Vagina (tissue), 2 donors: Measurements from ENCODE around the gene H6PD. TPM values are rescaled to one million over a fixed set of nuclear protein-coding genes. Genes with fewer than 3 reads are reported as not detected.

Experiments used
- DNase-seq, 2 donors: peaks; one replicate each; pipeline ENCODE4 v3.0.0-alpha.2; 2017; ENCODE audit errors: extremely low spot score in 2 of 2
- H3K27ac ChIP-seq: fragments of 200-600 bp; sonication (generic); one replicate; pipeline ENCODE4 v1.5.1; 2019
- H3K27me3 ChIP-seq: fragments of 200-600 bp; sonication (generic); one replicate; pipeline ENCODE4 v1.5.1; 2019
- H3K36me3 ChIP-seq, 2 donors: fragments of 200-600 bp; sonication (generic); one replicate each; pipeline ENCODE4 v1.5.1; 2017 to 2019
- H3K4me1 ChIP-seq: fragments of 200-600 bp; sonication (generic); one replicate; pipeline ENCODE4 v1.5.1; 2019
- H3K4me3 ChIP-seq, 2 donors: fragments of 200-600 bp; sonication (generic); 1 replicate in 1 of 2; 2 replicates in 1 of 2; pipeline ENCODE4 v1.5.1; 2016 to 2019
- H3K9me3 ChIP-seq: fragments of 200-600 bp; sonication (generic); one replicate; pipeline ENCODE4 v1.5.1; 2019
- CTCF ChIP-seq, 3 experiments: fragments of 450-650 bp in 2 of 3; fragments of 200-600 bp in 1 of 3; sonication (generic) in 1 of 3; IDR thresholded peaks; one replicate each; pipeline ENCODE4 v1.5.1; 2017 to 2019; ENCODE audit warnings: antibody characterized with exemption in 3 of 3, mild to moderate bottlenecking in 2 of 3, moderate library complexity in 2 of 3
- POLR2A ChIP-seq, 2 donors: fragments of 450-650 bp; IDR thresholded peaks; one replicate each; pipeline ENCODE4 v1.6.1; 2017; ENCODE audit warnings: antibody characterized with exemption in 2 of 2, mild to moderate bottlenecking in 2 of 2, moderate library complexity in 2 of 2
- POLR2AphosphoS5 ChIP-seq, 2 donors: sonication (generic); formaldehyde crosslinking; IDR thresholded peaks; one replicate each; pipeline ENCODE4 v1.9.0; 2017; ENCODE audit warnings: antibody characterized with exemption in 2 of 2, mild to moderate bottlenecking in 2 of 2, low read depth in 1 of 2; ENCODE audit not compliant: insufficient read depth in 1 of 2
- intact Hi-C: fragments of 100-400 bp; cut with DNase I; formaldehyde crosslinking; loops from one replicate; pipeline ENCODE4 v1.15.1; 2023
- total RNA-seq: library from RNA; depleted of rRNA; stranded (reverse); fragments of >200 nt; gene quantifications from one replicate; pipeline ENCODE4 v1.2.3, GENCODE V29; 2016

The H6PD gene
- total RNA-seq, 1 donor from 2014 or later = 65.1 TPM

- no peaks in the 10 kb centered on the region for H3K9me3 ChIP-seq
- no peak overlapping the region for H3K27ac ChIP-seq
- H3K27me3 ChIP-seq = no peaks in the 10 kb centered on the region
- intact Hi-C loops = no loop called here
- H3K4me1 ChIP-seq = peaks cover 89% of the 10 kb centered on the region
- H3K36me3 ChIP-seq = peaks cover 0 to 22% of the 10 kb centered on the region in 2 donors
- TF ChIP-seq POLR2A (IDR thresholded peaks at IDR 0.05) = no peak
- no peak for TF ChIP-seq CTCF (IDR thresholded peaks at IDR 0.05)
- no peak for TF ChIP-seq POLR2AphosphoS5 (IDR thresholded peaks at IDR 0.05; ENCODE audit: insufficient read depth in 1 of 2, low read depth in 1 of 2)
- no peak for DNase-seq
- H3K4me3 ChIP-seq = no peak overlapping the region
Measured at GRCh38 chr1:9246841-9247785, 12.5 kb downstream of the H6PD start.

- Histone ChIP-seq H3K36me3 (peaks cover 0 to 25% of the 10 kb centered on the region in 2 donors), H3K27ac (no peak overlapping the region), H3K9me3 (no peaks in the 10 kb centered on the region), H3K4me1 (peaks cover 81% of the 10 kb centered on the region), H3K4me3 (no peak overlapping the region), H3K27me3 (no peaks in the 10 kb centered on the region)
- intact Hi-C loops = no loop called here
- no peak for TF ChIP-seq POLR2A (IDR thresholded peaks at IDR 0.05)
- no peak for TF ChIP-seq POLR2AphosphoS5 (IDR thresholded peaks at IDR 0.05; ENCODE audit: insufficient read depth in 1 of 2, low read depth in 1 of 2)
- TF ChIP-seq CTCF (IDR thresholded peaks at IDR 0.05) = no peak
- no peak for DNase-seq
Measured at GRCh38 chr1:9247894-9248293, 13.3 kb downstream of the H6PD start.

GRCh38 chr1:9248341-9249262 is 14.0 kb downstream of the H6PD start:
- TF ChIP-seq POLR2AphosphoS5 (IDR thresholded peaks at IDR 0.05; ENCODE audit: insufficient read depth in 1 of 2, low read depth in 1 of 2) = peak in 1 of 2 donors; percentile 19
- no peak for TF ChIP-seq CTCF (IDR thresholded peaks at IDR 0.05)

GRCh38 chr1:9249263-9249533 is 14.6 kb downstream of the H6PD start:
- peak overlapping the region; percentile 75 for H3K27ac ChIP-seq
- no peak for DNase-seq

More at GRCh38 chr1:9248341-9249262, 14.0 kb downstream of the H6PD start:
- intact Hi-C loops = no loop called here
- H3K27me3 ChIP-seq = no peaks in the 10 kb centered on the region
- no peak overlapping the region for H3K4me3 ChIP-seq
- no peaks in the 10 kb centered on the region for H3K9me3 ChIP-seq
- peak overlapping the region; percentile 75 for H3K27ac ChIP-seq
- peaks cover 0 to 28% of the 10 kb centered on the region in 2 donors for H3K36me3 ChIP-seq
- H3K4me1 ChIP-seq = peaks cover 74% of the 10 kb centered on the region
- DNase-seq = no peak

More at GRCh38 chr1:9249263-9249533, 14.6 kb downstream of the H6PD start:
- H3K4me3 ChIP-seq = no peak overlapping the region
- intact Hi-C loops = no loop called here
- no peaks in the 10 kb centered on the region for H3K27me3 ChIP-seq
- no peaks in the 10 kb centered on the region for H3K9me3 ChIP-seq
- no peak for TF ChIP-seq POLR2AphosphoS5 (IDR thresholded peaks at IDR 0.05; ENCODE audit: insufficient read depth in 1 of 2, low read depth in 1 of 2)
- no peak for TF ChIP-seq POLR2A (IDR thresholded peaks at IDR 0.05)
- no peak for TF ChIP-seq CTCF (IDR thresholded peaks at IDR 0.05)
- H3K4me1 ChIP-seq = peaks cover 68% of the 10 kb centered on the region
- peaks cover 0 to 28% of the 10 kb centered on the region in 2 donors for H3K36me3 ChIP-seq
